8988T (cell line): ENCODE results near the gene STX3.
A peak's percentile ranks its signal among the peaks of the same experiment; 100 is the strongest.

Experiments used
- DNase-seq: peaks from one replicate; pipeline ENCODE4 v3.0.0; 2011

The STX3 gene

GRCh38 chr11:59754859-59755700 is at the start of gene STX3:
TSS of gene STX3 (plus strand) at chr11:59755376. CDS start at chr11:59755606, 230 bp downstream.
- DNase-seq: peak; percentile 84

GRCh38 chr11:59706518-59707285 is 48.5 kb upstream of the STX3 start:
- peak; percentile 26 for DNase-seq

- DNase-seq: no peak
These were observed 47.8 kb upstream of the STX3 start for GRCh38 chr11:59707371-59707770.

DNA sequence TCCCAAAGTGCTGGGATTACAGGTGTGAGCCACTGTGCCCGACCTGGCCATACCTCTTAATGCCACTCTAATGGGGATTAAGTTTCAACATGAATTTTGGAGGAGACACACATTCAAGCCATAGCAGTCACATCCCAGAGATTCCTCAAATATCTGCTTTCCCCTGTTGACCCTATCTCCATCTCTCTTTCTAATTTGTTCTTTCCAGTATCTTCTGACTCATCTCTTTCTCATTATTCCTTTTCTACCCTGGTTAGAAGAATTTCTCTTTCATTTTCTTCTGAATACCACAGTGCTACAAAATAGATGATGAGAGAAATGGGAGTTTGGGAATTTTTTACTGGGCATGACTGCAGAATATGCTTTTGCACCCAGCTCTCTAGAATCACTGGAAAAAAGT is 46.6 kb upstream of the STX3 start:
- DNase-seq: no peak

DNA sequence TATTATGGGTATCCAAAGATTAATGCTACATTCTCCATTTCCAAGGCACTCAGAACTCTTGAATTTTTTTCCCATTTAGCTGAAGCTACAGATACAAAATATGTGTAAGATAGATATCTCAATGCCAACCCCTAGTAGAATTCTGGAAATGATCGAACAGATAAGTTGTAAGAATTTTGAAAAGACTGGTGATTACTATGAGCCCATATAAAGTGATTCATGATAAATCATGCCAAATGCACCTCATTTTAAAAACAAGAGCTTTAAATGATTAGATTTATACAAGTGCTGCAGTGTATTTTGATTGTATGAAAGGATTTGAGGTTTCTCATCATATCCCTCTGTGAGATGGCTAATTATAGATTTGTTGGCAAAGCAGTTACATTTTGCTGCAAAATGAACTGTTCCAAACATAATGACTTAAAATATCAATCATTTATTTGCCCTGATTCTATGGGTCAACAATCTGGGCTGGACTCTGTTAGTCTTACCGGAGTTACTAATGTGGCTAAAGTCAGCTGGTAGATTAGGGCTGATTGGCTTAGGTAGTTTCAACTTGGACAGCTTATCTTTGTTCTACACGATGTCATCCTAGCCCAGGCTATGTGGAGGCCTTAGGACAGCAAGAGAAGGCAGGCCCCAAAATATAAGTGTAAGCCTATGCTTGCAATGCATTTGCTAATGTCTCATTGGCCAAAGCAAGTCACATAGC is 44.9 kb upstream of the STX3 start:
- DNase-seq: no peak

- no peak for DNase-seq
These were observed 41.4 kb upstream of the STX3 start, which contains the start of gene OR10V1 for GRCh38 chr11:59713745-59714144. TSS of gene OR10V1 (minus strand) at chr11:59713845. CDS start at chr11:59713845, 0 bp downstream.

- DNase-seq: no peak
These were observed 39.1 kb upstream of the STX3 start for GRCh38 chr11:59716051-59716450.

DNA sequence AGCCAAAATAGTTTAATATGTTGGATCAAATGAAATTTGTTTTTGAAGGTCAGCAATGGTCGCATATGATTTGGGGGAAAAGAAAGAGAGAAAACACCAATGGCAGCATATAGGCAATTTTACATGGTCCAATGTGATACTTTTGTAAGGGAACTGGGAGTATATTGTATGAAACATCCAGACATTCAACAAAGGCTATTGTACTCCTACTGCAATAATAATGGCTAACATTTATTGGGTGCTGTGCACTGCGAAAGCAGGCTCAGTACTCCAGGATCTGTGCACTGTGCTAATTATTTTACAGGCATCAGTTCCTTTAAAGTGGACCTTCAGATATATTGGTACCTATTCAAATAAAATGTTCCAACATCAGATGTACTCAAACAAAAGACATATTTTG is 35.6 kb upstream of the STX3 start:
- no peak for DNase-seq

GRCh38 chr11:59724066-59724465 is 31.1 kb upstream of the STX3 start:
- no peak for DNase-seq

GRCh38 chr11:59727426-59727825 is 27.8 kb upstream of the STX3 start:
- no peak for DNase-seq

GRCh38 chr11:59728154-59728553 is 27.0 kb upstream of the STX3 start:
- no peak for DNase-seq

DNA sequence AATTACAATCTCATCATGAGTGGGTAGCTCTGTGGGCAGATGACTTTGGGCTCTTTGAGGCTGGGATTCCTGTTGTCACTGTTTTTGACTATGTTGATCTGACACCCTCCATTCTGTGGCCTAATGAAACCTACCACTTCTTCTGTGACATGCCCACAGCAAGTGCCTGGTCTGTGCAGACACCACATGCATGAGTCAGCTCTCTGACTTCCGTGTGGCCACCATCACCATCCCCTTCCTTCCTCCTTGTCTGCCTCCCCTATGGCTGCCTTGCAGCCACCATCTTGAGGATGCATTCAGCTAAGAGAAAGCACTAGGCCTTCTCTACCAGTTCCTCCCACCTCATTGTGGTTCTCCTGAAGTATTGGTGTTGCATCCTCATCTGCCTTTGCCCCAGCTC is 26.3 kb upstream of the STX3 start:
- no peak for DNase-seq

DNA sequence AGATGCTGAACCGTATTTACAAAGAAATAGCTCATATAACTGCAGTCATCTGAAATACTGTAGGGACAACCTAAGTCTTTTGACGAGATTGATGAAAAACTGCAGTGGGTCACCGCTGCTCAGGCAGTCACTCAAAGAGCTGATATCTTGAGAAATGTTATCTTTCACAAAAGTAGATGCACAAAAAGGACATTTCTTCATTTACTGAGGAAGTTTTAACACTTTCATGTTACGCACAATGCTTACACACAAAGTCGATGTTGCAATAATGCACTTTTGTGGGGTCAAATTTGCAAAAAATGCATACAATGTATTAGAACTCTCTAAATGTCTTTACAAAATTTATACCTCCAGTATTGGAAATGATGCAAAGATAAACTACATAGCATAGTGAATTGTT is 25.3 kb upstream of the STX3 start:
- DNase-seq: no peak

DNA sequence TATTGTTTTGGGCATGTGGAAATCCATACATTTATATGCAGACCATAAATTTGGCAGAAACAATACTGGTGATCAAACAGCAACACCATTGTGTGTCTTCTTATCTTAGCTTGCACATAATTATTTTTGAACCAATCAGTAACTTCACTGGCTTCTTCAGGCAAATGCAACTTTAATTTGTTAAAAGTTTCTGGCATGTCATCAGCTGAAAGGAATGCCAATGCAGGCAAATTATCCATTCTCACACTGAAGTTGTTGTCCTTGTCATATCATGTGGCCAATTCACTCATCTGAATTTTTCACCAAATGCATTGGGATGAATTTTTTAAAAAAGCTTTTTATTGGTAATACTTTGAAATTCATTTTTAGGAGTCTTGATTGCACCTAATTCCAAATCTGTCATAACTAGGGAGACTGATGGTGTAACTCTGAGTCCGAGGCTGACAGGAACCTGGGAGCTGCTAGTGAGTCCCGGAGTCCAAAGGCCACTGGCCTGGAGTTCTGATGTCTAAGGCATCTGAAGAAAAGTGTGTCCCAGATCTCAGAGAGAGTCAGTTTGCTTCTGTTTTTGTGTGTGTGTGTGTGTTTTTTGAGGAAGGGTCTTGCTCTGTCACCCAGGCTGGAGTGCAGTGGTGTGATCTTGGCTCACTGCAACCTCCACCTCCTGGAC is 24.1 kb upstream of the STX3 start:
- DNase-seq: no peak

- no peak for DNase-seq
These were observed 9.1 kb upstream of the STX3 start for GRCh38 chr11:59746111-59746510.

GRCh38 chr11:59753650-59754493 is 1.3 kb upstream of the STX3 start:
- DNase-seq: peak; percentile 93

- no peak for DNase-seq
These were observed 700 bp upstream of the STX3 start for GRCh38 chr11:59754494-59754858.

- DNase-seq: peak; percentile 69
These were observed 753 bp downstream of the STX3 start for GRCh38 chr11:59755701-59756557.

- no peak for DNase-seq
These were observed 1.3 kb downstream of the STX3 start for GRCh38 chr11:59756558-59756840.

- no peak for DNase-seq
These were observed 1.7 kb downstream of the STX3 start for GRCh38 chr11:59756845-59757244.

DNA sequence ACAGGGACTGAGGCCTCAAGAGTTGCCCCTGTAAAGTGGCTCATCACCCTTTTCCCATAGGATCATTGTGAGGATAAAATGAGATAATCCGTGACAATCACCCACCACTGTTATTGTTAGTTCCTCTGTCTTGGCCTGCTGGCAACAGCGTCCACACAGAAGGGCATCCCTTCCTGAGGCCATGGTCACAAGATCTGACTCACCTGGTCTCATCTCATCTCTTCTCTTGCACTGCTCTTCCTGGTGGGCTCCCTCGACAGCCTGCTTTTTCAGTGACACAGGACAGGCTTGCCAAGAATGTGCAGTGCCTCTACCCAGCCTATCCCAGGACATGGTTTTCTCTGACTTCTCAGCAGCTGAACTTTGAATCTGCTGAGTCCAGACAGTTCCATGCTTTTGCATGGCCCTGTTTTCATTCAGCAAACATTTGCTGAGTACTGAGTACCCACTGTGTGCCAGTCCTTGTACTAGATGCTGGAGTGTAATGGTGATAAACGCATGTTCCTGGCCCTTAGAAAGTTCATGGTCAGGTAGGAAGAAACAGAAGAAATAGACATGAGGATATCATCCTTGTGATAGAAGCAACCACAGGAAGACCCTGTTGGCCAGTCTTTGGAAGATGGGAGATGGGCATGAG is 3.3 kb downstream of the STX3 start:
- DNase-seq: no peak
